Measurements from ENCODE around the gene GAL3ST3.

GRCh38 chr11:66015454-66015881 is 33.5 kb downstream of the GAL3ST3 start:
- TF ChIP-seq CTCF (IDR thresholded peaks at IDR 0.05; ENCODE audit: low read depth, low read length) = no peak
- TF ChIP-seq MAX (IDR thresholded peaks at IDR 0.05; ENCODE audit: low read depth, low read length) = no peak
- no peak for TF ChIP-seq MYC (IDR thresholded peaks at IDR 0.05; ENCODE audit: low read depth, low read length)

Measured in NB4 (cell line).